GM10248 (cell line): Measurements from ENCODE around the gene ACSS1.

Source experiments
- CTCF ChIA-PET: fragments of 300-600 bp; sonication (Branson Sonifier 250); formaldehyde crosslinking; extraction: SDS; loops from one replicate; lab custom pipeline; 2021; ENCODE audit warnings: antibody characterized with exemption; lab: Yijun Ruan, JAX
- POLR2A ChIA-PET: fragments of 350-650 bp; sonication (Branson Sonifier 250); formaldehyde crosslinking; extraction: SDS; loops from one replicate; lab custom pipeline; 2020; ENCODE audit warnings: antibody characterized with exemption; lab: Yijun Ruan, JAX
- DNase-seq: peaks from one replicate; pipeline ENCODE4 v3.0.0; 2012; ENCODE audit errors: extremely low spot score
- TF ChIP-seq, protein P1 (sequence below): IDR thresholded peaks from 2 replicates; pipeline ENCODE4 v1.5.1; 2012; ENCODE audit warnings: mild to moderate bottlenecking, low read depth; ENCODE audit errors: extremely low read depth, missing control alignments, control extremely low read depth

Gene ACSS1

GRCh38 chr20:25071734-25072133 lies 13.8 kb upstream of the ACSS1 start:
- ChIA-PET POLR2A (interaction anchor here (0.6 kb wide), 1 partner anchor 319 kb away, joined by 3 read pairs; no protein-coding TSS in a partner anchor), CTCF (interaction anchor here (0.8 to 1.6 kb wide), 3 partner anchors 9 to 22 kb away, joined by 3 read pairs; no protein-coding TSS in a partner anchor)
- no peak for DNase-seq
- TF ChIP-seq, protein P1, sequence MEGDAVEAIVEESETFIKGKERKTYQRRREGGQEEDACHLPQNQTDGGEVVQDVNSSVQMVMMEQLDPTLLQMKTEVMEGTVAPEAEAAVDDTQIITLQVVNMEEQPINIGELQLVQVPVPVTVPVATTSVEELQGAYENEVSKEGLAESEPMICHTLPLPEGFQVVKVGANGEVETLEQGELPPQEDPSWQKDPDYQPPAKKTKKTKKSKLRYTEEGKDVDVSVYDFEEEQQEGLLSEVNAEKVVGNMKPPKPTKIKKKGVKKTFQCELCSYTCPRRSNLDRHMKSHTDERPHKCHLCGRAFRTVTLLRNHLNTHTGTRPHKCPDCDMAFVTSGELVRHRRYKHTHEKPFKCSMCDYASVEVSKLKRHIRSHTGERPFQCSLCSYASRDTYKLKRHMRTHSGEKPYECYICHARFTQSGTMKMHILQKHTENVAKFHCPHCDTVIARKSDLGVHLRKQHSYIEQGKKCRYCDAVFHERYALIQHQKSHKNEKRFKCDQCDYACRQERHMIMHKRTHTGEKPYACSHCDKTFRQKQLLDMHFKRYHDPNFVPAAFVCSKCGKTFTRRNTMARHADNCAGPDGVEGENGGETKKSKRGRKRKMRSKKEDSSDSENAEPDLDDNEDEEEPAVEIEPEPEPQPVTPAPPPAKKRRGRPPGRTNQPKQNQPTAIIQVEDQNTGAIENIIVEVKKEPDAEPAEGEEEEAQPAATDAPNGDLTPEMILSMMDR: no peak

GRCh38 chr20:25070821-25071473 lies 13.0 kb upstream of the ACSS1 start:
- CTCF ChIA-PET: interaction anchor here (0.8 to 1.6 kb wide), 3 partner anchors 8 to 23 kb away, joined by 3 read pairs; no protein-coding TSS in a partner anchor
- POLR2A ChIA-PET: interaction anchor here (0.6 kb wide), 1 partner anchor 320 kb away, joined by 3 read pairs; no protein-coding TSS in a partner anchor
- no peak for DNase-seq
- TF ChIP-seq, protein P1: no peak

DNA sequence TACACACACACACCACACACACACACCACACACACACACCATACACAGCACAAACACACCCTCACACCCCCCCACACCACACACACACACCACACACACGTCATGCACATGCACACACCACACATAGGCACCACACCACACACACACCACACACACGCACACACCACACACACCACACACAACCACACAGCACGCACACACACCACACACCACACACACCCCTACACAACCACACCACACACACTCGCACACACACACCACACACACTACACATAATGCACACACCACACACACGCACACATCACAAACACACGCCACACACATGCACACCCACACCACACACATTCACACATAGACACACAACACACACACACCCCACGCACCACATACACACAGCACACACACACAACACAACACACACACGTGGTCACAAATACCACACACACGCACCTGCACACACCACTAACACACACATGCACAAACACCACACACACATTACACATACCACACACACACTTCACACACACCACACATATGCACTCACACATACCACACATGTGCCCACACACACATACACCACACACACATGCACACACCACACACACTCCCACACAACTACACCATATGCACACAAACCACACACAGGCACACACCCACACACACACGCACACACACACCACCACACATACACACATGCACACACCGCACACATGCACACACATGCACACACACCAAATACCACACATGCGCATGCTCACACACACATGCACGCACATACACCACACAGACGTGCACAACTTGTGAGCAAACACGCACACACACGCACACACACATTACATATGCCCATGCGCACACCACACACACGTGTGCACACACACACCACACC lies 9.4 kb upstream of the ACSS1 start:
- ChIA-PET POLR2A (no interaction called here), CTCF (interaction anchor here (1.0 to 10.3 kb wide), 2 partner anchors 72 kb away, joined by 3 to 201 read pairs; partner anchors contain the start of gene APMAP)
- TF ChIP-seq, protein P1: no peak
- DNase-seq: no peak

- TF ChIP-seq, protein P1: no peak
- CTCF ChIA-PET: interaction anchor here (1.2 to 10.3 kb wide), 6 partner anchors 11 to 83 kb away, joined by 3 to 201 read pairs (median 10); partner anchors contain the start of gene APMAP
Observed at GRCh38 chr20:25066386-25066785, 8.4 kb upstream of the ACSS1 start.

GRCh38 chr20:25065625-25066338 lies 7.8 kb upstream of the ACSS1 start:
- ChIA-PET POLR2A (no interaction called here), CTCF (interaction anchor here (1.0 to 10.3 kb wide), 14 partner anchors 8 to 101 kb away, joined by 3 to 201 read pairs (median 6); partner anchors contain the start of gene APMAP)
- peak; percentile 74 for DNase-seq
- TF ChIP-seq, protein P1: peak; percentile 70

More at GRCh38 chr20:25066386-25066785, 8.4 kb upstream of the ACSS1 start:
- no peak for DNase-seq
- POLR2A ChIA-PET: no interaction called here
